Liver (tissue), 9 donors: ENCODE data around the gene KRTAP10-6. TPM values are rescaled to one million over a fixed set of nuclear protein-coding genes. Genes with fewer than 3 reads are reported as not detected.

Experiments used
- DNase-seq: peaks from one replicate; pipeline ENCODE4 v3.0.0-alpha.2; 2017; ENCODE audit warnings: low spot score
- H3K27ac ChIP-seq, 2 donors: one replicate each; pipeline ENCODE4 v1.7.0; 2013; ENCODE audit warnings: inconsistent platforms in 2 of 2, low read length in 2 of 2, control low read depth in 1 of 2, low read depth in 1 of 2, mild to moderate bottlenecking in 1 of 2
- H3K27me3 ChIP-seq, 4 donors: one replicate each; pipeline versions ENCODE4 v1.6.1 to v1.7.0; 2013; ENCODE audit warnings: low read length in 3 of 4, inconsistent platforms in 1 of 4, mild to moderate bottlenecking in 1 of 4, moderate library complexity in 1 of 4; ENCODE audit not compliant: control insufficient read depth in 4 of 4, insufficient read depth in 4 of 4
- H3K36me3 ChIP-seq, 4 donors: one replicate each; pipeline versions ENCODE4 v1.6.1 to v1.7.0; 2013; ENCODE audit warnings: low read length in 3 of 4, mild to moderate bottlenecking in 3 of 4, low read depth in 1 of 4, moderate library complexity in 1 of 4; ENCODE audit not compliant: control insufficient read depth in 4 of 4, insufficient read depth in 3 of 4
- H3K4me1 ChIP-seq, 4 donors: one replicate each; pipeline versions ENCODE4 v1.6.1 to v1.7.0; 2013; ENCODE audit warnings: low read length in 3 of 4, mild to moderate bottlenecking in 3 of 4, moderate library complexity in 1 of 4; ENCODE audit not compliant: control insufficient read depth in 4 of 4, insufficient read depth in 4 of 4
- H3K4me3 ChIP-seq, 3 donors: one replicate each; pipeline versions ENCODE4 v1.6.1 to v1.7.0; 2013; ENCODE audit warnings: low read length in 3 of 3, control low read depth in 1 of 3, low read depth in 1 of 3, mild to moderate bottlenecking in 1 of 3
- H3K9ac ChIP-seq, 2 donors: one replicate each; pipeline ENCODE4 v1.7.0; 2013; ENCODE audit warnings: low read length in 2 of 2, mild to moderate bottlenecking in 2 of 2, moderate library complexity in 2 of 2, control low read depth in 1 of 2, low read depth in 1 of 2
- H3K9me3 ChIP-seq, 4 donors: one replicate each; pipeline versions ENCODE4 v1.6.1 to v1.7.0; 2013; ENCODE audit warnings: low read length in 3 of 4; ENCODE audit not compliant: control insufficient read depth in 4 of 4
- EGR1 ChIP-seq, 2 donors: IDR thresholded peaks; 2 replicates each; pipeline ENCODE4 v1.6.1; 2016 to 2018; ENCODE audit warnings: antibody characterized with exemption in 2 of 2, low read depth in 2 of 2
- FOXA1 ChIP-seq: IDR thresholded peaks from 2 replicates; pipeline ENCODE4 v1.6.1; 2016; ENCODE audit warnings: antibody characterized with exemption
- FOXA2 ChIP-seq: IDR thresholded peaks from 2 replicates; pipeline ENCODE4 v1.6.1; 2016; ENCODE audit warnings: antibody characterized with exemption
- GABPA ChIP-seq, 2 donors: IDR thresholded peaks in 1 of 2; conservative IDR thresholded peaks in 1 of 2; 2 replicates each; pipeline ENCODE4 v1.6.1; 2016; ENCODE audit warnings: antibody characterized with exemption in 2 of 2, mild to moderate bottlenecking in 1 of 2, moderate library complexity in 1 of 2
- HNF4A ChIP-seq, 2 donors: conservative IDR thresholded peaks; 2 replicates each; pipeline ENCODE4 v1.6.1; 2016; ENCODE audit warnings: antibody characterized with exemption in 2 of 2, mild to moderate bottlenecking in 2 of 2
- HNF4G ChIP-seq: IDR thresholded peaks from 2 replicates; pipeline ENCODE4 v1.6.1; 2016; ENCODE audit warnings: antibody characterized with exemption
- JUND ChIP-seq, 2 donors: IDR thresholded peaks; 2 replicates each; pipeline ENCODE4 v1.6.1; 2016; ENCODE audit warnings: antibody characterized with exemption in 2 of 2
- NR2F2 ChIP-seq: IDR thresholded peaks from 2 replicates; pipeline ENCODE4 v1.6.1; 2016; ENCODE audit warnings: antibody characterized with exemption
- RAD21 ChIP-seq, 2 donors: IDR thresholded peaks; 2 replicates each; pipeline ENCODE4 v1.6.1; 2016; ENCODE audit warnings: antibody characterized with exemption in 2 of 2, mild to moderate bottlenecking in 2 of 2
- RXRA ChIP-seq, 2 donors: IDR thresholded peaks; 2 replicates each; pipeline ENCODE4 v1.6.1; 2017 to 2018; ENCODE audit warnings: antibody characterized with exemption in 2 of 2, mild to moderate bottlenecking in 1 of 2
- SP1 ChIP-seq: IDR thresholded peaks from 2 replicates; pipeline ENCODE4 v1.6.1; 2018; ENCODE audit warnings: antibody characterized with exemption, mild to moderate bottlenecking
- TAF1 ChIP-seq: conservative IDR thresholded peaks from 2 replicates; pipeline ENCODE4 v1.6.1; 2016; ENCODE audit warnings: antibody characterized with exemption, mild to moderate bottlenecking
- YY1 ChIP-seq: IDR thresholded peaks from 2 replicates; pipeline ENCODE4 v1.6.1; 2016; ENCODE audit warnings: antibody characterized with exemption, mild to moderate bottlenecking
- WGBS: extraction: QIAGEN DNeasy Blood & Tissue Kit; methylation state at CpG from one replicate; pipeline ENCODE4 v1.1.7; 2013; 5-methylcytosine and 5-hydroxymethylcytosine counted together
- polyA plus RNA-seq, 2 donors: library from polyadenylated mRNA; stranded (reverse) in 1 of 2; unstranded in 1 of 2; fragments of 200-250 nt in 1 of 2; fragments of >200 nt in 1 of 2; fragmentation: Nextera tagmentation in 1 of 2; extraction: Ambion mirVana in 1 of 2; gene quantifications; one replicate each; pipeline versions ENCODE4 v1.2.1 to v1.2.3, GENCODE V29; 2013 to 2015
- total RNA-seq, 2 donors: library from RNA; depleted of rRNA; stranded (reverse); fragments of >200 nt; gene quantifications; one replicate each; pipeline ENCODE4 v1.2.3, GENCODE V29; 2014
- TF ChIP-seq, protein P1 (sequence below): IDR thresholded peaks from 2 replicates; pipeline ENCODE4 v1.6.1; 2016; ENCODE audit warnings: antibody characterized with exemption
- TF ChIP-seq, protein P2 (sequence below): IDR thresholded peaks from 2 replicates; pipeline ENCODE4 v1.6.1; 2016; ENCODE audit warnings: antibody characterized with exemption
- TF ChIP-seq, protein P3 (sequence below): IDR thresholded peaks from 2 replicates; pipeline ENCODE4 v1.6.1; 2016; ENCODE audit warnings: antibody characterized with exemption, mild to moderate bottlenecking
- TF ChIP-seq, protein P4 (sequence below): fragments of 150-350 bp; IDR thresholded peaks from 2 replicates; pipeline ENCODE4 v1.5.1; 2017; ENCODE audit warnings: improper control_type of control experiment, low read depth, low read length; ENCODE audit not compliant: missing input control
- donor health status: healthy.
- donor health status: healthy.
- donor health status: healthy.
- donor health status: healthy.
- donor health status: healthy.

The KRTAP10-6 gene
- total and polyA plus RNA-seq, 4 donors: not detected

DNA sequence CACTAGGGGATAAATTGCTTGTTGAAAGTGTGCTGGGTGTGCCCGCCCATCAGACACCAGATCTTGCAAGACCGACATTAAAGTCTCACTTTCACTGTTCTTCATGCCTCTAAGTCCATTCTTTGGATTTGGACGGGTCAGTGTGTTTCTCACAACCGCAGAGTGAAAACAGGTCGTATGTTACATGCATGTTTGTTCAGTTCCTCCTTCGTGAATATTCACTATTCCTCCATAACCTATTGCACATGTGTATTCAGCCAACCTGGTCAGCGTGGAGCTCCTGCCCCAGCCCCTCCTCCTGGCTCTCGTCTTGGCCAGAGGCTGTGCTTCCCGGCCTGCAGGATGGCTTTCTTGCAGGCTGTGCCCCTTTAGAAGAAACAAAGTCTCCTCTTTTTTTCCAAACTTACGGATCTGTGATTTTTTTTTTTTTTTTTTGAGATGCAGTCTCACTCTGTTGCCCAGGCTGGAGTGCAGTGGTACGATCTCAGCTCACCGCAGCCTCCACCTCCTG is 2.2 kb upstream of the KRTAP10-6 start:
- Histone ChIP-seq H3K36me3 (no peaks in the 10 kb centered on the region), H3K27ac (no peak overlapping the region), H3K27me3 (no peaks in the 10 kb centered on the region), H3K4me3 (no peak overlapping the region), H3K4me1 (peaks cover 1 to 27% (median 16%) of the 10 kb centered on the region in 4 donors), H3K9ac (no peak overlapping the region), H3K9me3 (no peaks in the 10 kb centered on the region)
- DNase-seq: no peak
- TF ChIP-seq, protein P1, sequence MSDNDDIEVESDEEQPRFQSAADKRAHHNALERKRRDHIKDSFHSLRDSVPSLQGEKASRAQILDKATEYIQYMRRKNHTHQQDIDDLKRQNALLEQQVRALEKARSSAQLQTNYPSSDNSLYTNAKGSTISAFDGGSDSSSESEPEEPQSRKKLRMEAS: no peak
- TF ChIP-seq, protein P2, sequence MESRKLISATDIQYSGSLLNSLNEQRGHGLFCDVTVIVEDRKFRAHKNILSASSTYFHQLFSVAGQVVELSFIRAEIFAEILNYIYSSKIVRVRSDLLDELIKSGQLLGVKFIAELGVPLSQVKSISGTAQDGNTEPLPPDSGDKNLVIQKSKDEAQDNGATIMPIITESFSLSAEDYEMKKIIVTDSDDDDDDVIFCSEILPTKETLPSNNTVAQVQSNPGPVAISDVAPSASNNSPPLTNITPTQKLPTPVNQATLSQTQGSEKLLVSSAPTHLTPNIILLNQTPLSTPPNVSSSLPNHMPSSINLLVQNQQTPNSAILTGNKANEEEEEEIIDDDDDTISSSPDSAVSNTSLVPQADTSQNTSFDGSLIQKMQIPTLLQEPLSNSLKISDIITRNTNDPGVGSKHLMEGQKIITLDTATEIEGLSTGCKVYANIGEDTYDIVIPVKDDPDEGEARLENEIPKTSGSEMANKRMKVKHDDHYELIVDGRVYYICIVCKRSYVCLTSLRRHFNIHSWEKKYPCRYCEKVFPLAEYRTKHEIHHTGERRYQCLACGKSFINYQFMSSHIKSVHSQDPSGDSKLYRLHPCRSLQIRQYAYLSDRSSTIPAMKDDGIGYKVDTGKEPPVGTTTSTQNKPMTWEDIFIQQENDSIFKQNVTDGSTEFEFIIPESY: no peak
- no peak for TF ChIP-seq RXRA (IDR thresholded peaks at IDR 0.05)
- no peak for TF ChIP-seq TAF1
- no peak for TF ChIP-seq FOXA2
- no peak for TF ChIP-seq EGR1 (IDR thresholded peaks at IDR 0.05; ENCODE audit: low read depth in 2 of 2)
- no peak for TF ChIP-seq FOXA1
- TF ChIP-seq YY1: no peak
- TF ChIP-seq GABPA (IDR thresholded peaks at IDR 0.05 in 1 of 2, conservative IDR thresholded peaks at IDR 0.05 in 1 of 2): no peak
- TF ChIP-seq SP1: no peak
- no peak for TF ChIP-seq JUND (IDR thresholded peaks at IDR 0.05)
- no peak for TF ChIP-seq NR2F2
- TF ChIP-seq, protein P3, sequence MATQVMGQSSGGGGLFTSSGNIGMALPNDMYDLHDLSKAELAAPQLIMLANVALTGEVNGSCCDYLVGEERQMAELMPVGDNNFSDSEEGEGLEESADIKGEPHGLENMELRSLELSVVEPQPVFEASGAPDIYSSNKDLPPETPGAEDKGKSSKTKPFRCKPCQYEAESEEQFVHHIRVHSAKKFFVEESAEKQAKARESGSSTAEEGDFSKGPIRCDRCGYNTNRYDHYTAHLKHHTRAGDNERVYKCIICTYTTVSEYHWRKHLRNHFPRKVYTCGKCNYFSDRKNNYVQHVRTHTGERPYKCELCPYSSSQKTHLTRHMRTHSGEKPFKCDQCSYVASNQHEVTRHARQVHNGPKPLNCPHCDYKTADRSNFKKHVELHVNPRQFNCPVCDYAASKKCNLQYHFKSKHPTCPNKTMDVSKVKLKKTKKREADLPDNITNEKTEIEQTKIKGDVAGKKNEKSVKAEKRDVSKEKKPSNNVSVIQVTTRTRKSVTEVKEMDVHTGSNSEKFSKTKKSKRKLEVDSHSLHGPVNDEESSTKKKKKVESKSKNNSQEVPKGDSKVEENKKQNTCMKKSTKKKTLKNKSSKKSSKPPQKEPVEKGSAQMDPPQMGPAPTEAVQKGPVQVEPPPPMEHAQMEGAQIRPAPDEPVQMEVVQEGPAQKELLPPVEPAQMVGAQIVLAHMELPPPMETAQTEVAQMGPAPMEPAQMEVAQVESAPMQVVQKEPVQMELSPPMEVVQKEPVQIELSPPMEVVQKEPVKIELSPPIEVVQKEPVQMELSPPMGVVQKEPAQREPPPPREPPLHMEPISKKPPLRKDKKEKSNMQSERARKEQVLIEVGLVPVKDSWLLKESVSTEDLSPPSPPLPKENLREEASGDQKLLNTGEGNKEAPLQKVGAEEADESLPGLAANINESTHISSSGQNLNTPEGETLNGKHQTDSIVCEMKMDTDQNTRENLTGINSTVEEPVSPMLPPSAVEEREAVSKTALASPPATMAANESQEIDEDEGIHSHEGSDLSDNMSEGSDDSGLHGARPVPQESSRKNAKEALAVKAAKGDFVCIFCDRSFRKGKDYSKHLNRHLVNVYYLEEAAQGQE: no peak
- TF ChIP-seq, protein P4, sequence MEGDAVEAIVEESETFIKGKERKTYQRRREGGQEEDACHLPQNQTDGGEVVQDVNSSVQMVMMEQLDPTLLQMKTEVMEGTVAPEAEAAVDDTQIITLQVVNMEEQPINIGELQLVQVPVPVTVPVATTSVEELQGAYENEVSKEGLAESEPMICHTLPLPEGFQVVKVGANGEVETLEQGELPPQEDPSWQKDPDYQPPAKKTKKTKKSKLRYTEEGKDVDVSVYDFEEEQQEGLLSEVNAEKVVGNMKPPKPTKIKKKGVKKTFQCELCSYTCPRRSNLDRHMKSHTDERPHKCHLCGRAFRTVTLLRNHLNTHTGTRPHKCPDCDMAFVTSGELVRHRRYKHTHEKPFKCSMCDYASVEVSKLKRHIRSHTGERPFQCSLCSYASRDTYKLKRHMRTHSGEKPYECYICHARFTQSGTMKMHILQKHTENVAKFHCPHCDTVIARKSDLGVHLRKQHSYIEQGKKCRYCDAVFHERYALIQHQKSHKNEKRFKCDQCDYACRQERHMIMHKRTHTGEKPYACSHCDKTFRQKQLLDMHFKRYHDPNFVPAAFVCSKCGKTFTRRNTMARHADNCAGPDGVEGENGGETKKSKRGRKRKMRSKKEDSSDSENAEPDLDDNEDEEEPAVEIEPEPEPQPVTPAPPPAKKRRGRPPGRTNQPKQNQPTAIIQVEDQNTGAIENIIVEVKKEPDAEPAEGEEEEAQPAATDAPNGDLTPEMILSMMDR: no peak
- WGBS: 81% methylated on average over 12 of the region's 12 CpGs

DNA sequence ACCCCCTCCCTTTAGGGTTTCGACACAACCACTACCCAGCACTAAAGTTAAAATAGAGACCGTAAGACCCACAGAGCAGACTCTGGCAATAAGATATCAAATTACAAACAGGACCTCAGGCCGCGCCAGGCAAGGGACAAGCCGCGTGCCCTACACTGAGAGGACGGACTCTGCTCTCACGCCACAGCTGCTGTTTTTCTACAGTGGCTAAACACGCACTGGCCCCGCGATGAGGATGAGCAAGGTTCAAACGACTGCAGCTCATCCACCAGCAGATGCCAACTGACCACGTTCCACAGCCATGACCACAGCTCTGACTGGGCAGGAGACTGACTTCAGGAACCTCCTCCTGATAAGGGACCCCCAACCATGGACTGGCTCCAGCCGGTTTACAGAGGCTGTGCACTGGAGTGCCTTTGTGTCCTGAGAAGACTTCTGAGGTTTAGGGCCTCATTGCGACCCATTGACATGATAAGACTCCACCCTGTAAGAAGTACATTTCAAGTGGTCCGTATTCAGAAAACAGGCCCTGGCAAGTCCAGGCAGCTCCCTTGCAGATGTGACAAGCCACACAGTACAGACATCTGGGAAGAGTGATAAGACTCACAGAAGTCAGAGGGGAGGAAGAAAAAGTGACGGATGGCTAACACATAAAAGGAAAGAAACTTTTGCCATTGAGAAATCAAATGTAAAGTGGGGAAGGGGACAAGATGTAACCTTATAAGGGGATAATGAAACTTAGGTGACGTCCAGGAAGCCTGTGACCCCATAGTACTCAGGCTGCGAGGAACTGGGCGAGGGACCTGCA is 1.5 kb upstream of the KRTAP10-6 start:
- Histone ChIP-seq H3K27ac (peak overlapping the region; percentile 55 to 65), H3K9me3 (no peaks in the 10 kb centered on the region), H3K4me3 (no peak overlapping the region), H3K27me3 (no peaks in the 10 kb centered on the region), H3K4me1 (peaks cover 1 to 27% (median 16%) of the 10 kb centered on the region in 4 donors), H3K36me3 (no peaks in the 10 kb centered on the region), H3K9ac (no peak overlapping the region)
- WGBS: 35% methylated on average over 20 of the region's 20 CpGs
- peak; percentile 59 for DNase-seq
- TF ChIP-seq EGR1 (IDR thresholded peaks at IDR 0.05; ENCODE audit: low read depth in 2 of 2): no peak
- peak in 1 of 2 donors; percentile 54 for TF ChIP-seq JUND (IDR thresholded peaks at IDR 0.05)
- TF ChIP-seq TAF1: no peak
- peak; percentile 66 for TF ChIP-seq HNF4G
- TF ChIP-seq HNF4A (conservative IDR thresholded peaks at IDR 0.05): peak; percentile 86 to 88
- TF ChIP-seq, protein P4: no peak
- TF ChIP-seq, protein P3: peak; percentile 37
- TF ChIP-seq RXRA (IDR thresholded peaks at IDR 0.05): peak; percentile 40 to 75
- TF ChIP-seq RAD21 (IDR thresholded peaks at IDR 0.05): peak in 1 of 2 donors; percentile 36
- no peak for TF ChIP-seq GABPA (IDR thresholded peaks at IDR 0.05 in 1 of 2, conservative IDR thresholded peaks at IDR 0.05 in 1 of 2)
- TF ChIP-seq YY1: peak; percentile 41
